Fibroblast of lung (primary cell): ENCODE data around the gene MUC6. TPM values are rescaled to one million over a fixed set of nuclear protein-coding genes. Genes with fewer than 3 reads are reported as not detected.

Source experiments
- DNase-seq, 2 donors: peaks; one replicate each; pipeline versions ENCODE4 v3.0.0 to v3.0.0-alpha.2; 2010; ENCODE audit warnings: low read depth in 2 of 2
- H2AFZ ChIP-seq: 2 replicates; pipeline ENCODE4 v1.5.1; 2012; ENCODE audit warnings: low read length, control low read depth, inconsistent platforms
- H3K27ac ChIP-seq: 2 replicates; pipeline ENCODE4 v1.5.1; 2011; ENCODE audit warnings: low read length, control low read depth; ENCODE audit not compliant: insufficient read depth
- H3K27me3 ChIP-seq: 2 replicates; pipeline ENCODE4 v1.5.1; 2011; ENCODE audit warnings: mild to moderate bottlenecking, low read length; ENCODE audit not compliant: control insufficient read depth, insufficient read depth
- H3K36me3 ChIP-seq: 2 replicates; pipeline ENCODE4 v1.5.1; 2011; ENCODE audit warnings: low read length; ENCODE audit not compliant: control insufficient read depth, insufficient read depth
- H3K4me1 ChIP-seq: 2 replicates; pipeline ENCODE4 v1.5.1; 2011; ENCODE audit warnings: low read length; ENCODE audit not compliant: control insufficient read depth, insufficient read depth; ENCODE audit errors: extremely low read depth
- H3K4me2 ChIP-seq: 2 replicates; pipeline ENCODE4 v1.5.1; 2011; ENCODE audit warnings: low read length, control low read depth; ENCODE audit not compliant: insufficient read depth; ENCODE audit errors: extremely low read depth
- H3K4me3 ChIP-seq, 4 experiments: fragments of 200-600 bp in 1 of 4; sonication (generic) in 1 of 4; replicated peaks in 1 of 4; 2 replicates each; pipeline ENCODE4 v1.5.1; 2011 to 2016; ENCODE audit warnings: low read length in 4 of 4, low read depth in 3 of 4, mild to moderate bottlenecking in 3 of 4, control low read depth in 2 of 4, inconsistent platforms in 1 of 4, mixed read lengths in 1 of 4; ENCODE audit not compliant: insufficient read depth in 1 of 4; ENCODE audit errors: control extremely low read depth in 1 of 4
- H3K79me2 ChIP-seq: 2 replicates; pipeline ENCODE4 v1.5.1; 2012; ENCODE audit warnings: mild to moderate bottlenecking, low read length, inconsistent platforms; ENCODE audit not compliant: control insufficient read depth, insufficient read depth
- H3K9ac ChIP-seq: 2 replicates; pipeline ENCODE4 v1.5.1; 2011; ENCODE audit warnings: mild to moderate bottlenecking, low read length, control low read depth; ENCODE audit not compliant: insufficient read depth
- H3K9me3 ChIP-seq: 2 replicates; pipeline ENCODE4 v1.5.1; 2012; ENCODE audit warnings: low read depth, low read length; ENCODE audit not compliant: control insufficient read depth, insufficient read depth
- H4K20me1 ChIP-seq: 2 replicates; pipeline ENCODE4 v1.5.1; 2011; ENCODE audit warnings: low read length; ENCODE audit not compliant: control insufficient read depth, insufficient read depth; ENCODE audit errors: extremely low read depth
- EZH2 ChIP-seq: IDR thresholded peaks from 2 replicates; pipeline ENCODE4 v1.5.1; 2012; ENCODE audit warnings: low read length, control low read depth, mild to moderate bottlenecking; ENCODE audit errors: missing control alignments
- polyA plus RNA-seq, 2 donors: library from polyadenylated mRNA; depleted of rRNA in 1 of 2; stranded (reverse) in 1 of 2; unstranded in 1 of 2; fragments of >200 nt; gene quantifications; 2 replicates each; pipeline ENCODE4 v1.2.1, GENCODE V29; 2011 to 2012; ENCODE audit warnings: missing spikeins in 1 of 2
- total RNA-seq: library from RNA; depleted of rRNA; stranded (reverse); fragments of >200 nt; gene quantifications from 2 replicates; pipeline ENCODE4 v1.2.1, GENCODE V29; 2014
- TF ChIP-seq, protein P1 (sequence below), 2 donors: IDR thresholded peaks in 1 of 2; conservative IDR thresholded peaks in 1 of 2; 1 replicate in 1 of 2; 2 replicates in 1 of 2; pipeline ENCODE4 v1.5.1; 2011 to 2012; ENCODE audit warnings: low read length in 2 of 2, control low read depth in 1 of 2, inconsistent platforms in 1 of 2, low read depth in 1 of 2, mild to moderate bottlenecking in 1 of 2

Gene MUC6
- total and polyA plus RNA-seq, 2 donors (not counting 1 experiment from before 2014, with no cell fraction given) = not detected

GRCh38 chr11:1041936-1042608 lies 5.6 kb upstream of the MUC6 start:
- Histone ChIP-seq H3K9me3 (no peaks in the 10 kb centered on the region), H3K4me2 (no peak overlapping the region), H3K4me1 (no peaks in the 10 kb centered on the region), H3K9ac (no peak overlapping the region), H3K27ac (no peak overlapping the region), H3K27me3 (no peaks in the 10 kb centered on the region), H3K36me3 (no peaks in the 10 kb centered on the region), H3K79me2 (no peaks in the 10 kb centered on the region), H3K4me3 (no peak overlapping the region), H4K20me1 (no peaks in the 10 kb centered on the region), H2AFZ (no peak overlapping the region)
- no peak for DNase-seq
- TF ChIP-seq, protein P1, sequence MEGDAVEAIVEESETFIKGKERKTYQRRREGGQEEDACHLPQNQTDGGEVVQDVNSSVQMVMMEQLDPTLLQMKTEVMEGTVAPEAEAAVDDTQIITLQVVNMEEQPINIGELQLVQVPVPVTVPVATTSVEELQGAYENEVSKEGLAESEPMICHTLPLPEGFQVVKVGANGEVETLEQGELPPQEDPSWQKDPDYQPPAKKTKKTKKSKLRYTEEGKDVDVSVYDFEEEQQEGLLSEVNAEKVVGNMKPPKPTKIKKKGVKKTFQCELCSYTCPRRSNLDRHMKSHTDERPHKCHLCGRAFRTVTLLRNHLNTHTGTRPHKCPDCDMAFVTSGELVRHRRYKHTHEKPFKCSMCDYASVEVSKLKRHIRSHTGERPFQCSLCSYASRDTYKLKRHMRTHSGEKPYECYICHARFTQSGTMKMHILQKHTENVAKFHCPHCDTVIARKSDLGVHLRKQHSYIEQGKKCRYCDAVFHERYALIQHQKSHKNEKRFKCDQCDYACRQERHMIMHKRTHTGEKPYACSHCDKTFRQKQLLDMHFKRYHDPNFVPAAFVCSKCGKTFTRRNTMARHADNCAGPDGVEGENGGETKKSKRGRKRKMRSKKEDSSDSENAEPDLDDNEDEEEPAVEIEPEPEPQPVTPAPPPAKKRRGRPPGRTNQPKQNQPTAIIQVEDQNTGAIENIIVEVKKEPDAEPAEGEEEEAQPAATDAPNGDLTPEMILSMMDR (conservative IDR thresholded peaks at IDR 0.05 in 1 of 2, IDR thresholded peaks at IDR 0.05 in 1 of 2; ENCODE audit: low read depth in 1 of 2, low read length in 2 of 2) = no peak

DNA sequence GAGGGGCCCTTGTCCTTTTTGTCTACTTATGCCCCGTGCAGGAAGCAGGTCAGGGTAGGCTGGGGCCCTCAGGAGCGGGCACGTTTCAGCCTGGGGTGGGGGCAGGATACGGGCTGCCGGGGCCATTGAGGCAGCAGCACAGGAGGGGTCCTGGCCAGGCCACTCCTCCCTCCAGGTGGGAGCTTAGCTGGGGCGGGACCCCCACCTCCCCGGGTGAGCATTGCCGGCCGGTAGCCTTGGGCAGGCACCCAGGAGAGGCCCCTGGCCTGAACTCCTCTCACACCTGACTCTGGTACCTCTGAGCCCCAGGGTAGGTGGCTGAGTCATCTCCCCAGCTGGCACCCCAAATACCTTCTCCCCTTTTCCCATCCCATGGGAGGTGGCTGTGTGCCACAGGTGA lies 5.0 kb upstream of the MUC6 start:
- no peaks in the 10 kb centered on the region for H3K36me3 ChIP-seq
- H3K9ac ChIP-seq = no peak overlapping the region
- no peaks in the 10 kb centered on the region for H3K27me3 ChIP-seq
- H3K4me2 ChIP-seq = no peak overlapping the region
- no peaks in the 10 kb centered on the region for H3K4me1 ChIP-seq
- H3K9me3 ChIP-seq = no peaks in the 10 kb centered on the region
- H3K4me3 ChIP-seq = no peak overlapping the region
- H3K27ac ChIP-seq = no peak overlapping the region
- no peaks in the 10 kb centered on the region for H3K79me2 ChIP-seq
- no peaks in the 10 kb centered on the region for H4K20me1 ChIP-seq
- H2AFZ ChIP-seq = no peak overlapping the region
- TF ChIP-seq EZH2 = no peak
- TF ChIP-seq, protein P1 (conservative IDR thresholded peaks at IDR 0.05 in 1 of 2, IDR thresholded peaks at IDR 0.05 in 1 of 2; ENCODE audit: low read depth in 1 of 2, low read length in 2 of 2) = no peak
- DNase-seq = no peak

GRCh38 chr11:1041149-1041467 lies 4.6 kb upstream of the MUC6 start:
- Histone ChIP-seq H3K9ac (no peak overlapping the region), H3K4me3 (no peak overlapping the region), H3K27me3 (no peaks in the 10 kb centered on the region), H3K4me1 (no peaks in the 10 kb centered on the region), H2AFZ (no peak overlapping the region), H4K20me1 (no peaks in the 10 kb centered on the region), H3K36me3 (no peaks in the 10 kb centered on the region), H3K4me2 (no peak overlapping the region), H3K9me3 (no peaks in the 10 kb centered on the region), H3K27ac (no peak overlapping the region), H3K79me2 (no peaks in the 10 kb centered on the region)
- TF ChIP-seq EZH2 = no peak
- TF ChIP-seq, protein P1 (conservative IDR thresholded peaks at IDR 0.05 in 1 of 2, IDR thresholded peaks at IDR 0.05 in 1 of 2; ENCODE audit: low read depth in 1 of 2, low read length in 2 of 2) = no peak
- DNase-seq = no peak
